Measurements from ENCODE around the gene CYP4V2.

CYP4V2 gene

DNA sequence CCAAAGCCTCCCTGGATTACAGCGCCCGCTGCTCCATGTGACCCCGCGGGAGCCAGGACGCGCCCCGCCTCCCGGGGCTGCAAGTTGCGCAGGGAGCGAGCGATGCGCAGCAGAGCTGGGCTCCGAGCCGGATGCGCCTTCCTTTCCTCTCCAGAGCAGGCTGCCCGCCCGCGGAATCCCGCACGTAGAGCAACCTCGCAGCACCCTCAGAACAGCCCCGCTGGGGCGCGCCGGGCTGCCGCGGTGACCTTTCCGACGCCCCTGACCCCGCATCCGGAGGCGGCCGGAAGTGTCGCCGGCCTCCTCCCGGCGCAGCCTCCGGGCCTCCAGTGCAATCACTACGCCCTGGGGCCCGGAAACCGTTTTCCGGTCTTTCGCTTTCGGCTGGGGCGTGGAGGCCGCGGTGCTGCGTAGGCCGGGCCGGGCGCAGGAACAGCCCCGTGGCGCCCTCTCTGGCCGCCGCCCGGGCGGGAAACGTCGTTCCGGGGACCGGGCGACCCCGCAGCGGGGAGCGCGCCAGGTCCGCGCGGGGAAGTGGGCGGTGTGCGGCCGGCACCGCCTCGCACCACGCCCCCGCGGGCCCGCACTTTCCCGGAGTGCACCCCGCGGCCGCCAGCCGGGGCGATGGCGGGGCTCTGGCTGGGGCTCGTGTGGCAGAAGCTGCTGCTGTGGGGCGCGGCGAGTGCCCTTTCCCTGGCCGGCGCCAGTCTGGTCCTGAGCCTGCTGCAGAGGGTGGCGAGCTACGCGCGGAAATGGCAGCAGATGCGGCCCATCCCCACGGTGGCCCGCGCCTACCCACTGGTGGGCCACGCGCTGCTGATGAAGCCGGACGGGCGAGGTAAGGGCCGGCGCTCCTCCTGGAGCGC is at the start of gene CYP4V2:
Gene CYP4V2, plus strand, starts transcription at position 368 of the 866 bp plus-strand sequence. Its CDS starts 257 bp downstream, at position 625.
- peak; percentile 90 for DNase-seq

DNA sequence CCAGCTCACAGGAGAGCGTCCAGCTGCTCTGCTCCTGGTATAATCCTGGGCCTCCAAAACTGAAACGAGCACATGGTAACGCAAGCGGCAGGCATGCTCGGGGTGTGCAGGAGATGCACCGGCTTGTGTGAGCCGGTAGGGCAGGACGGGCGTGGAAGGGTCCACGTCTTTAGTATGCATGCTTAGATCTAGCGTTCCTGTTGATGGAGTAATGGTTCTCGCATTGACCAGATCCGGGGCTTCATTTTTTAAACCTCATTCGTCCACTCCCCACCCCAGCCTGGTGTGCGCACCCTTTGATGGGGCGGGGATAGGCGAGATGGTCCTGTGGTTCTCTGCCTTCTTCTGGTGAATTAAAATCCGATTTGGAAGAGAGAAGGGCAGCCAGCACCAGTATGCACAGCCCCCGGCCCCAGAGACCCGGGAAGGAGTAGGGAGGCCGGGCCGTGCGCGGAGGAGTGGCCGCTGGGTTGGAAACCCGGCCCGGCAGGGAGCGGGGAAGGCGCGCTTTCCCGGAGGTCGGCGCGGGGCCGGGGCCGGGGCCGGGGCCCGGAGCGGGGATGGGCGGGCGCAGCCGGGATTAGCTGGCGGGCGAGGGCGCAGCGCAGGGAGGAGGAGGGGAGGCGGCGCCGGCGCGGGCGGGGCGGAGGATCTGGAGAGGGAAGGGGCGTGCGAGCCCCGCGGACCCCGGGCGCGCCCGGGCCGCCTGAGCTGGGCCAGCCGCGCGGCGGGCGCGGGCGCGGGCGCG is 47.0 kb upstream of the CYP4V2 start:
- no peak for DNase-seq

DNA sequence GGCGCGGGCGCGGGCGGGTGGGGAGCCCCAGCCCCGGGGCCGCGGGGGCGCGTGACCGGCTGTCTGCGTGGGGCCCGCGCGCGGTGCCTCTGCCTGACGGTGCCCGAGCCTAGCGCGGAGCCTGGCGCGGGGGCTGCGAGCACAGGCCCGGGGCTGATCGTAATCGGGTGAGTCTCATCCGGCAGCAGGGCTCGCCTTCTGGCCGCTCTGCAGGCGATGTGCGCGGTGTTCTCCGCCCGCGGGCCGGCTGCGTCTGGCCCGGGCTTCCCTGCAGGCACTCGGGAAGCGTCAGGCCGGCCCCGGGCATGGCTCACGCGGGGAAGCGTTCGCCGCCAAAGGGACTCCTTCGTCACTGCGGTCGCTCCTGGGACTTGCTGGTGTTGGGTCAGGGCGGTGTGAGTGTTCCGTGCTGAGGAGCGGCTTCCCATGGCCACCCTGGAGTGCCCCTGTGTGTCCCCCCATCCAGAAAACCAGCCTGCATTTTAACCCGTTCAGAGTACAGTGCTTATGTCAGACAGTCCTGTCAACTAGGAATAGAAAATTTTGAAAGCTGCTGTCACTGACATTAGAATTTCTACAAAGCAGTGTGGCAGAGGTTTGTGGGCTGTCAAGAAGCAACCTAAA is 46.3 kb upstream of the CYP4V2 start:
- DNase-seq: no peak

- DNase-seq: no peak
These were observed 44.9 kb upstream of the CYP4V2 start for GRCh38 chr4:186146458-186146857.

- DNase-seq: no peak
These were observed 42.9 kb upstream of the CYP4V2 start for GRCh38 chr4:186148336-186148975.

GRCh38 chr4:186149872-186150271 is 41.5 kb upstream of the CYP4V2 start:
- DNase-seq: no peak

GRCh38 chr4:186150926-186151325 is 40.4 kb upstream of the CYP4V2 start:
- no peak for DNase-seq

- no peak for DNase-seq
These were observed 39.9 kb upstream of the CYP4V2 start for GRCh38 chr4:186151499-186151898.

GRCh38 chr4:186158021-186158813 is 33.1 kb upstream of the CYP4V2 start:
- no peak for DNase-seq

DNA sequence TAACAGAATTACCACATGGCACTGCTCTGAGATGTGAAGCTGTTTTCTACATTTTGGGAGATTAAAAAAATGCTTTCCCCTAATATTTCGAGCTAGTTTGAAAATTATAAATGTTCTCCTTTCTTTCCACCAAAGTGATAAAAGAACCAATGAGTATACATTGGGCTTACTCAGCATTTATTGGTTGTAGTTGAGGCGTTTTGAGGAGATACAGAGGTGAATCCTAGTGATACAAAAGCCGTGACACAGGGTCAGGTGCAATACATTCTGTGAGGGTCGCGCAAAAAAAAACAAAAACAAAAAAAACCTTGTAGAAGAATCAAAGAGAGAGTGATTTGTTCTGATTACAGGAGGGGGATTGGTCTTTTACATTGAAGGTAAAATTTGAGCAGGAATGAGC is 32.4 kb upstream of the CYP4V2 start:
- DNase-seq: no peak

GRCh38 chr4:186159613-186160012 is 31.8 kb upstream of the CYP4V2 start:
- no peak for DNase-seq

DNA sequence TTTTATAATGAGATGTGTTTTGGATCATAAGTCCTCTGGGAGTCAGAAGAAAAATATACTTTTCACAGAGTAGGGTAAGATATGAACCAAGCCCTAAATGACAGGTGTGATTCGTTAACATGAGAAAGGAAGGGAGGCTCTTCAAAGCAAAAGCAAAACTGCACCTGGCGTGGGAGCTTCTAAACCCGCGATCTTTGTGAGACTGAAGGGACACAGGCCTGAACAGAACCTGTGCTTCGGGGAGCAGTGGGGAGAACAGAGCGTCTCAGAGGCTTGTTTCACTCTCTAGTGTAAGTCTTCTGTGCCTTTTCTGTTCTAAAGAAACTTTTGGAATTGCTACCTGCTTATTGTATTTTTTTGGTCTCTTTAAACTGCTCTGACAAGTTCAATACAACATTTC is 30.2 kb upstream of the CYP4V2 start:
- DNase-seq: peak; percentile 11

DNA sequence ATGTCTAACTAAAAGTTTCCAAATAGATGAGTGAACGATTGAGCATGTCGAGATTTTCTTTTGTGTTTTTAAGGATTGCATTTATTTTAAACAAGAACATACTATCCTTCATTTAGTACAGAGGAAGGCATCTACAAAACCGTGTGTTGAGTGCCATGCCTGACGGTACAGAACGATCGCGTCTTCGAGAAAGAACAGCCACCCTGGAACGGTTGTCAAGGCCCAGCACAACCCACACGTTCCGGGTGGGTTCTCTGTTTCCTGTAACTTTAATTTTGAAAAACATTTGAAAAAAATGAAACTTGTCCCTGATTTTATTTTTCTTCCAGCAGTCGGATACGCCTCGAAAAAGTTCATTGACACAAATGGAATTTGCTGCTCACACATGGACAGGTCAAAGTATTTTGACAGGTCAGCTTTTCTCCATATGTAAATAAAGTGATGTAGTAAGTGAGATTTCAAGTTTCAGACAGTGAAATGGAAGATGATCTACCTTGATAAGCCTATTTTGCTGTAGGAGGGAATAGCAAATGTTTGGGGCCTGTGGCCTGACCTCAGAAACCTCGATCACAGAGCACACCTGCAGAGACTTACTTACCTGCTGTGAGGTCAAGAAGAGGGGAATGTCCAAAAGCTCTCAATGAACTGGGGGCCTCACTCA is 24.4 kb upstream of the CYP4V2 start:
- DNase-seq: no peak

DNA sequence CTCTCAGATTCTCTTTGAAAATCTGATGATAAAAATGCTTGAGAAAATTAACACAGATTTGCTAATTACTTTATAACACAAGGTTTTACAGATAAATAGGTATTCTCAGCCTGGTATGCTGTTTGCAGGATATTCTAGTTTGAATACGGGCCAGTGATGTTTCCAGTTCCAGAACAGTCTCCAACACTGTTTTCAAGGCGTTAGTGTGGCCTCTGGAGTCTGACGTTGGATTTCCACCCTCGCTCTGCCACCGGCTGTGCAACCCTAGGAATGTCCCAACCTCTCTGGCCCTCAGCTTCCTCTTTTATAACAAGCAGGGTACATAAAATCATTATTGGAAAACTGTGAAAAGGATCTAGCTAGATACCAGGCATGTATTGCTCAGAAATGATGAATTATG is 23.8 kb upstream of the CYP4V2 start:
- DNase-seq: no peak

DNA sequence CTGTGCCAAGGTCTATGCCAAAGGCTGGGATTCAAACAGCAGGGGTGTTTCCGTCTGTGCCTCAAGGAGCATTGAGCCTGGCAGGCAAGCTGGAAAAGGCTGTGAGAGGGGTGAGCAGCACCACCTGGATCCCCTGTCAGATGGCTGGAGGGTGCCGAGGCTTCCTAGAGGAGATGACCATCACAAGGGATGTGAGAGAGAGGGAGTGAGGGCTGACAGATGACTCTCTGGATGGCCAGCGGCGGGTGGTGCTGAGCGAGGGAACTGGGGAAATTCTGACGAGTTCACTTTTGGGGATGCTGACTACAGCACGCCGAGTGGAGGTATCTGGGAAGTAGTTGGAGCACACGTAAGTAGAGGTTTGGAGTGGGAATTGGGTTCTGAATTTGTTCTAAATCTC is 22.6 kb upstream of the CYP4V2 start:
- no peak for DNase-seq

DNA sequence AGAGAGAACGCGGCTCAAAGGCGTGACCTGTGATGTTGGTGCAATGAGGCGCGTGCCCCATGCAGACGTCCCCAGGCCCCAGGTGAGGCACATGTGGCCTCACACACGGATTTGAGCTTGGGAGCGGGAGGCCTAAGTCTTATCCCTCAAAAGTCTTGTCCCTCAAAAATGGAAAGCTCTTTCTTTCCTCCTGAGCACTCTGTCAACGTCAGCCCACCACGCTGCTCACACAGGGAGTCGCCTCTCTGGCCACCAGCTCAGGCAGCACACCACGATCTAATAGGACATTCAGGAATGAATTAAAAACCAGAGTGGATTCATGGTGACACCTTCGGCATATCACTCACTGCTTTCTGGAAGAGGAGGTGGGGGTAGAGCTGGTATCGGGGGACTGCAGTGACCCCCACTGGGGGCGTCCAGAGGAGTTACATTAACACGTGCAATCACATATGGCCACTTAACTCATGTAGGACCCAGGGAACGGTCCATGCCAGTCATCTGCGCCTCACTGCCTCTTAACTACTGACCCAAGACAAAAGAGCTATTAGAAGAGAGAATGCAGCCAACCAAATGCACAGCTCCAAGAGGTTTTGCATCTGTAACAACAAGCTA is 21.9 kb upstream of the CYP4V2 start:
- no peak for DNase-seq

DNA sequence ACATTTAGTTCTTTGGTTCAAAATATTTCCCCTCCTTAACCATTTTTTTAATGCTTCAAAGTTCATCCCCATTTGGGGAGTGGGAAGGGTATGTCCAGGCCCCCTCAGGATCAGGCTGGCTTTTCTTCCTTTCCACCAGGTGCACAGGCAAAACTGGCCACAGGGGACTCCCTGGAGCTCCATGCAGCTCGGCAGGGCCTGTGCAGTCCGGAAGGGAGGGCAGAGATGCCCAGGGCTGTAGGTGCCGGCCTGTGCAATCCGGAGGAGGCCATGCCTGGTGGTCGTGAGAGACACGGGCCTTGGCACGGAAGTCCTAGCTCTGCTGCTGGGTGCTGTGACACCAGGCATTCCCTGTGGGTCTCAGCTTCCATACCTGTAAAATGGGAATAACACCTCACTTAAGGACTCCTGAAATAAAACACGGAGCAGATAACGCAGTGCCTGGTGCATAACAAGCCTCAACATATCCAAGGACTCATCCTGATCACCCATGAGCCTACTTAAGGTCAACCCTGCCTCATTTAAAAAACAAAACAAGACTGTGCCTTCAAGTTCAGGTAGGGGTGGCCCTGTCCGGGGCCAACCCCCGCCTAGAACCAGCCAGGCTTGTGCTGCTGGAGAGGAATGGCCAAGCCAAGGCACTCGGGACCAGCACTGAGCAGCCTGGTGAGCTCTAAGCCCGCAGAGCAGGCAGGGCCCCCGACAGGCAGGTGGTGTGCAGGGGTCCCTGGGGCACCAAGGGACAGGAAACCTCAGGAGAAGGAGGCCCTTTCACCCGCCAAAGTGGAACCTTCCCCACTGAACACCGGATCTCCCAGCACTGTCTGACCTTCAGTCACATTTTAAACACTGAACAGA is 21.2 kb upstream of the CYP4V2 start:
- no peak for DNase-seq

GRCh38 chr4:186170966-186171365 is 20.4 kb upstream of the CYP4V2 start:
- no peak for DNase-seq

DNA sequence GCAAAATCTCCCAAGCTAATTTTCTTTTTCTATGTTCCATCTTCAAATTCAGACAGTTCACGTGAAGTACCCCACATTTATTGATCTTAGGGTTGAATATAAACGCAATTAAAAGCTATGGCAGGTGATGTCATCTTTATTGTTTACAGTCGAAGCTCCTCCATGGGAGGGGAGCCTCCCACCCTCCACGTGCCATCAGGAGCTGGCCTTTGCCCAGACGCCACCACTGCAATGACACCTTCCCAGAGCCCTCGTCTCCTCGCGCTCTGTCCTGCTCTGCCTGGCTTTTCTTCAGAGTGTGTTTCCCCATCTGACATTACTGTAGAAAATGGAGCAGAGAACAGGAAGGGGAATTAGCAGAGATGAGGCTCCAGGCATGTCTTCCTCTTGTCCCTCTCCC is 18.8 kb upstream of the CYP4V2 start:
- DNase-seq: no peak

DNA sequence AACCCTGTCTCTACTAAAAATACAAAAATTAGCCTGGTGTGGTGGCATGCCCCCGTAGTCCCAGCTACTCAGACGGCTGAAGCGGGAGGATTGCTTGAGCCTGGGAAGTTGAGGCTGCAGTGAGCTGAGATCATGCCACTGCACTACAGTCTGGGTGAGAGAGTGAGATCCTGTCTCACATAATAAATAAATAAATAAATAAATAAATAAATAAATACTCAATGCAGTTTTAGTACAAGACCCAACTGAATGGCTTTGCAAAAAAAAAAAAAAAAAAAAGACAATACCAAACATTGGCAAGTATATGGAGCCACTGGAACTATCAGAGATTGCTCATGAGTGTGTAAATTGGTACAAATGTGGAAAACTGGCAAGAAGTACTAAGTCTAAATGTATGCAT is 3.3 kb upstream of the CYP4V2 start:
- no peak for DNase-seq
